PC-9 (cell line): Measurements from ENCODE around the gene ACTN1. TPM values are rescaled to one million over a fixed set of nuclear protein-coding genes. Genes with fewer than 3 reads are reported as not detected.

Experiments used
- BruUV-seq: library from RNA; stranded (reverse); fragments of 400-500 nt; replicated peaks from 2 replicates; lab custom pipeline; 2021; lab: Mats Ljungman, UMichigan
- CTCF ChIA-PET: fragments of 300-600 bp; sonication (Branson Sonifier 250); formaldehyde crosslinking; loops from one replicate; lab custom pipeline; 2022; ENCODE audit warnings: antibody characterized with exemption; lab: Charles Lee
- POLR2A ChIA-PET: fragments of 300-600 bp; sonication (Branson Sonifier 250); formaldehyde crosslinking; loops from one replicate; lab custom pipeline; 2022; ENCODE audit warnings: antibody characterized with exemption; ENCODE audit not compliant: unreplicated experiment; lab: Charles Lee
- DNase-seq, 2 experiments: peaks; one replicate each; pipeline versions ENCODE4 v3.0.0 to v3.0.0-alpha.2; 2015 to 2022; ENCODE audit warnings: mixed read lengths in 1 of 2
- H2AFZ ChIP-seq: fragments of 200-600 bp; sonication (generic); 2 replicates; pipeline ENCODE4 v1.8.1; 2017; ENCODE audit warnings: antibody characterized with exemption
- H3F3A ChIP-seq: fragments of 200-600 bp; sonication (generic); 2 replicates; pipeline ENCODE4 v1.8.1; 2017; ENCODE audit warnings: antibody characterized with exemption, mild to moderate bottlenecking, low read depth; ENCODE audit not compliant: insufficient read depth
- H3K27ac ChIP-seq: fragments of 200-600 bp; sonication (generic); 2 replicates; pipeline ENCODE4 v1.6.1; 2016; ENCODE audit warnings: mixed run types
- H3K27me3 ChIP-seq: fragments of 200-600 bp; sonication (generic); 2 replicates; pipeline ENCODE4 v1.6.1; 2016; ENCODE audit warnings: low read depth, mixed run types; ENCODE audit not compliant: insufficient read depth
- H3K36me3 ChIP-seq: fragments of 200-600 bp; sonication (generic); 2 replicates; pipeline ENCODE4 v1.6.1; 2016; ENCODE audit warnings: low read depth, mixed run types
- H3K4me1 ChIP-seq: fragments of 200-600 bp; sonication (generic); replicated peaks from 2 replicates; pipeline ENCODE4 v1.6.1; 2016; ENCODE audit warnings: mixed run types; ENCODE audit not compliant: insufficient read depth
- H3K4me2 ChIP-seq: fragments of 200-600 bp; sonication (generic); 2 replicates; pipeline ENCODE4 v1.6.1; 2017; ENCODE audit warnings: mixed run types
- H3K4me3 ChIP-seq: fragments of 200-600 bp; sonication (generic); 2 replicates; pipeline ENCODE4 v1.6.1; 2016; ENCODE audit warnings: mixed run types
- H3K79me2 ChIP-seq: fragments of 200-600 bp; sonication (generic); 2 replicates; pipeline ENCODE4 v1.6.1; 2017; ENCODE audit warnings: low read depth, mixed run types
- H3K9me2 ChIP-seq: fragments of 200-600 bp; sonication (generic); 2 replicates; pipeline ENCODE4 v1.8.1; 2017; ENCODE audit warnings: mild to moderate bottlenecking; ENCODE audit not compliant: insufficient read depth
- H3K9me3 ChIP-seq: fragments of 200-600 bp; sonication (generic); 2 replicates; pipeline ENCODE4 v1.8.1; 2016; ENCODE audit warnings: low read depth; ENCODE audit not compliant: insufficient read depth
- H4K20me1 ChIP-seq: fragments of 200-600 bp; sonication (generic); 2 replicates; pipeline ENCODE4 v1.8.1; 2017; ENCODE audit not compliant: insufficient read depth
- EZH2 ChIP-seq: fragments of 200-600 bp; sonication (generic); IDR thresholded peaks from 2 replicates; pipeline ENCODE4 v1.8.0; 2017; ENCODE audit warnings: antibody characterized with exemption, low read depth
- intact Hi-C: fragments of 100-400 bp; cut with micrococcal nuclease; formaldehyde crosslinking; loops from one replicate; pipeline ENCODE4 v1.10.0; 2022; ENCODE audit not compliant: unreplicated experiment
- total RNA-seq: library from RNA; stranded (reverse); gene quantifications from 2 replicates; pipeline ENCODE4 v1.2.3, GENCODE V29; 2021
- TF ChIP-seq, protein P1 (sequence below): fragments of 200-600 bp; sonication (generic); conservative IDR thresholded peaks from 2 replicates; pipeline ENCODE4 v1.6.1; 2017; ENCODE audit warnings: mixed run types, antibody characterized with exemption, mild to moderate bottlenecking, moderate library complexity

The ACTN1 gene
- total RNA-seq, 1 experiment from 2014 or later, result 314 TPM

DNA sequence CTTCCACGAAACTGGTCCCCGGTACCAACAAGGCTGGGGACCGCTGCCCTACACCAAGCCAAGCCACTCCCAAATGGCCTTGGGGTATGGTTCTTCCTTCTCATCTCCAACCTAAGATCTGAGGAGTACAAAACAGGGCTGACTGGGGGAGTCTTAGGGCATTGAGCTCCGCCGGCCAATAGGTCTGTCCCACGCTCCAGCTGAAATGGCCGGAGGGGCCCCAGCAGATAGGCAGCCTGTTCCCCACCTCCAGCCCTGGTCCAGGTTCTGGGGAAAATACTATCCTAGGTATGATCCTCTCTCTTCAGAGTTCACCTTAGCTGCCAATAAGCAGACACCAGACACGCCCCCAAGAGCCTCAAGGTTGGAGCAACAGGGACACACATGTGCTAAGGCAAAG is 90.2 kb downstream of the ACTN1 start:
- no peak for DNase-seq
- ChIA-PET POLR2A (no interaction called here), CTCF (interaction anchor here (0.6 to 0.7 kb wide), 2 partner anchors 26 to 171 kb away, joined by 3 read pairs; no protein-coding TSS in a partner anchor)
- Histone ChIP-seq H3K27me3 (no peaks in the 10 kb centered on the region), H3F3A (peaks cover 24% of the 10 kb centered on the region; the same call in 1 of the 2 replicates), H3K4me2 (no peak overlapping the region), H3K9me3 (no peaks in the 10 kb centered on the region), H2AFZ (no peak overlapping the region), H4K20me1 (peaks cover 5% of the 10 kb centered on the region), H3K4me1 (no peaks in the 10 kb centered on the region), H3K9me2 (no peaks in the 10 kb centered on the region), H3K79me2 (no peaks in the 10 kb centered on the region), H3K27ac (no peak overlapping the region), H3K4me3 (no peak overlapping the region), H3K36me3 (peaks cover 59% of the 10 kb centered on the region)
- BruUV-seq, result no TSS peak
- no peak for TF ChIP-seq EZH2
- TF ChIP-seq, protein P1, sequence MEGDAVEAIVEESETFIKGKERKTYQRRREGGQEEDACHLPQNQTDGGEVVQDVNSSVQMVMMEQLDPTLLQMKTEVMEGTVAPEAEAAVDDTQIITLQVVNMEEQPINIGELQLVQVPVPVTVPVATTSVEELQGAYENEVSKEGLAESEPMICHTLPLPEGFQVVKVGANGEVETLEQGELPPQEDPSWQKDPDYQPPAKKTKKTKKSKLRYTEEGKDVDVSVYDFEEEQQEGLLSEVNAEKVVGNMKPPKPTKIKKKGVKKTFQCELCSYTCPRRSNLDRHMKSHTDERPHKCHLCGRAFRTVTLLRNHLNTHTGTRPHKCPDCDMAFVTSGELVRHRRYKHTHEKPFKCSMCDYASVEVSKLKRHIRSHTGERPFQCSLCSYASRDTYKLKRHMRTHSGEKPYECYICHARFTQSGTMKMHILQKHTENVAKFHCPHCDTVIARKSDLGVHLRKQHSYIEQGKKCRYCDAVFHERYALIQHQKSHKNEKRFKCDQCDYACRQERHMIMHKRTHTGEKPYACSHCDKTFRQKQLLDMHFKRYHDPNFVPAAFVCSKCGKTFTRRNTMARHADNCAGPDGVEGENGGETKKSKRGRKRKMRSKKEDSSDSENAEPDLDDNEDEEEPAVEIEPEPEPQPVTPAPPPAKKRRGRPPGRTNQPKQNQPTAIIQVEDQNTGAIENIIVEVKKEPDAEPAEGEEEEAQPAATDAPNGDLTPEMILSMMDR, result no peak
- intact Hi-C loops, result no loop called here

DNA sequence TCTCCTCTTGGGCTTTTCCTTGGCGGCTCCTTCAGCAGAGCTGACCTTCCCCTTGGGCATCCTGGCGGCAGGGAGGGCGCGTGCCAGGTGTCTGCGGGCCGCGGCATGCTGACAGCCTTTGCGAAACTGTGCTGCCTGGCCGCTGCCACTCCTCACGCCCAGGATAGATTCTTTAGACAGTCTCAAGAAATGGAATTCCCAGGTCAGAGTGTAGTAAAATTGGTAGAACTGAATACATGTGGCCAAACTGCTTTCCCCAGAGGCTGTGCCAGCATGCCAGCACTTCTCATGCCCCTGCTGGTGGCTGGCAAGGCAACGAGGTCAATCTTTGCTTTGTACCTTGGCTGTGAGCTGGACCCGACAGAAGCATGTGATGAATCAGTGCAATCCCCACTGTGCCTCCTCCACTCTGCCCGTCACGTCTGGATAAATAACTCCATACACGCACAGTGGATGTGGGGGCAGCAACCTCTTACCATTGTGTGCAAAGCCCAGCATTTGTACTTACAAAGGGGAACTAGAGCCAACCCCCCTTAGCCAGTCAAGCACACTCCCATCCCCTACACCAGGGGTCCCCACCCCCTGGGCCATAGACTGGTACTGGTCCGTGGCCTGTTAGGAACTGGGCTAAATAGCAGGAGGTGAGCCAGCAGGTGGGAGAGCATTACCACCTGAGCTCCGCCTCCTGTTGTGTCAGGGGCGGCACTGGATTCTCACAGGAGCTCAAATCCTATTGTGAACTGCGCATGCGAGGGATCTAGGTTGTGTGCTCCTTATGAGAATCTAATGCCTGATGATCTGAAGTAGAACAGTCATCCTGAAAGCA is 90.9 kb downstream of the ACTN1 start:
- Histone ChIP-seq H4K20me1 (peaks cover 5% of the 10 kb centered on the region; the same call in 1 of the 2 replicates), H3K27ac (no peak overlapping the region), H3F3A (peaks cover 28% of the 10 kb centered on the region; the same call in 1 of the 2 replicates), H3K36me3 (peaks cover 59% of the 10 kb centered on the region), H3K4me1 (no peaks in the 10 kb centered on the region), H3K9me3 (no peaks in the 10 kb centered on the region), H3K4me3 (no peak overlapping the region), H3K9me2 (no peaks in the 10 kb centered on the region), H3K27me3 (no peaks in the 10 kb centered on the region), H3K4me2 (no peak overlapping the region), H3K79me2 (no peaks in the 10 kb centered on the region), H2AFZ (no peak overlapping the region)
- CTCF ChIA-PET, result no interaction called here
- POLR2A ChIA-PET, result no interaction called here
- TF ChIP-seq, protein P1, result no peak
- TF ChIP-seq EZH2, result no peak
- no peak for DNase-seq
- BruUV-seq, result no TSS peak
- intact Hi-C loops, result no loop called here

DNA sequence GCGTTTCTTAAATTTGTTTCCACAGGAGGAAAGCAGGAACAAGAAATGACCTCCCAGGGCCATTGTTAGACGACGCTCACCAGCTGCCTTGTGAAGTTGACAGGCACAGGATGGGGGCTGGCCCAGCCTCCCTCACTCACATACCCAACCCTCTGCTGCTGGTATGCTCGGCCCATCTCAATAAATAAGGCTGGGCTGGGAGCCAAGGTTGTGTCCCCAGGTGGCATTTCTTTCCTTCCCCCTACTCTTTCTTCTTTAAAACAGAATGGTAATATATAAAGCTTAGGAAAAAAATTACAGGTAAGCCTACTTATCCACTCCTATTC is 93.0 kb downstream of the ACTN1 start:
- Histone ChIP-seq H3K27me3 (no peaks in the 10 kb centered on the region), H3K4me2 (no peak overlapping the region), H3K36me3 (peaks cover 68% of the 10 kb centered on the region), H3K9me3 (no peaks in the 10 kb centered on the region), H4K20me1 (peaks cover 5% of the 10 kb centered on the region; the same call in 1 of the 2 replicates), H2AFZ (no peak overlapping the region), H3K9me2 (no peaks in the 10 kb centered on the region), H3F3A (peaks cover 28% of the 10 kb centered on the region; the same call in 1 of the 2 replicates), H3K27ac (no peak overlapping the region), H3K4me3 (no peak overlapping the region), H3K4me1 (no peaks in the 10 kb centered on the region), H3K79me2 (no peaks in the 10 kb centered on the region)
- TF ChIP-seq EZH2, result no peak
- TF ChIP-seq, protein P1, result no peak
- intact Hi-C loops, result no loop called here
- BruUV-seq, result no TSS peak
- ChIA-PET CTCF (no interaction called here), POLR2A (no interaction called here)
- DNase-seq, result no peak
